Measurements from ENCODE around the gene XPO6. TPM values are rescaled to one million over a fixed set of nuclear protein-coding genes. Genes with fewer than 3 reads are reported as not detected.

Gene XPO6
- total and polyA plus RNA-seq, 4 donors: 27.5 to 50.0 (median 36.0) TPM

DNA sequence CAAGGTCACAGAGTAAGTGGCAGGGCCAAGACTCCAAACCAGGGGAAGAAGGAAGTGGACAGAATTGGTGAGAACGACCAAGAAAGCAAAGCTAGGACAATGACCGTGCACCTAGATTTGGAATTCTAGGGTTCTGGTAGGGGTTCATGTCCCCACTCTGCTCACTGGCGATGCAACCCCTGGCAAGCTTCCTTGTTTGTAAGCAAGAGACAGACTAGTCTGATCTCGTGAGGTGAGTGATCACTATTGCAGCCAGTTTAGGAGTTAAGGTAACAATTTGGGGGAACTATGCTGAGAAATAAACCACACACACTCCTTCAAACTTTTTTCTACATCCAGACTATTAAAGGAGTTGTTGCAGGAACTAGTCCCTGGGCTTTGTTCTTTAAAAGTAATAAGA lies 48.1 kb downstream of the XPO6 start:
- TF ChIP-seq MAX (IDR thresholded peaks at IDR 0.05): no peak
- TF ChIP-seq HNF4G (IDR thresholded peaks at IDR 0.05): no peak
- no peak for TF ChIP-seq HNF4A (conservative IDR thresholded peaks at IDR 0.05)
- no peak for TF ChIP-seq RXRA (IDR thresholded peaks at IDR 0.05)
- no peak for TF ChIP-seq CTCF (IDR thresholded peaks at IDR 0.05; ENCODE audit: low read depth, low read length, missing input control)
- no peak for TF ChIP-seq JUND (IDR thresholded peaks at IDR 0.05)
- no peaks in the 10 kb centered on the region for H3K9me3 ChIP-seq (ENCODE audit: control insufficient read depth in 4 of 4, low read length in 3 of 4)
- H3K9ac ChIP-seq (ENCODE audit: low read depth in 1 of 2, low read length in 2 of 2): no peak overlapping the region
- H3K36me3 ChIP-seq (ENCODE audit: control insufficient read depth in 4 of 4, insufficient read depth in 3 of 4, low read depth in 1 of 4, low read length in 3 of 4): peaks cover 3 to 22% (median 13%) of the 10 kb centered on the region in 4 donors
- WGBS: 79% methylated on average over 4 of the region's 4 CpGs
- no peak for DNase-seq (ENCODE audit: low spot score)
- H3K27ac ChIP-seq (ENCODE audit: low read depth in 1 of 2, low read length in 2 of 2): peak overlapping the region in 1 of 2 donors; percentile 20
- H3K27me3 ChIP-seq (ENCODE audit: control insufficient read depth in 4 of 4, insufficient read depth in 4 of 4, low read length in 3 of 4): no peaks in the 10 kb centered on the region
- peaks cover 0 to 7% (median 0%) of the 10 kb centered on the region in 4 donors for H3K4me1 ChIP-seq (ENCODE audit: control insufficient read depth in 4 of 4, insufficient read depth in 4 of 4, low read length in 3 of 4)
- H3K4me3 ChIP-seq (ENCODE audit: low read depth in 1 of 3, low read length in 3 of 3): no peak overlapping the region

DNA sequence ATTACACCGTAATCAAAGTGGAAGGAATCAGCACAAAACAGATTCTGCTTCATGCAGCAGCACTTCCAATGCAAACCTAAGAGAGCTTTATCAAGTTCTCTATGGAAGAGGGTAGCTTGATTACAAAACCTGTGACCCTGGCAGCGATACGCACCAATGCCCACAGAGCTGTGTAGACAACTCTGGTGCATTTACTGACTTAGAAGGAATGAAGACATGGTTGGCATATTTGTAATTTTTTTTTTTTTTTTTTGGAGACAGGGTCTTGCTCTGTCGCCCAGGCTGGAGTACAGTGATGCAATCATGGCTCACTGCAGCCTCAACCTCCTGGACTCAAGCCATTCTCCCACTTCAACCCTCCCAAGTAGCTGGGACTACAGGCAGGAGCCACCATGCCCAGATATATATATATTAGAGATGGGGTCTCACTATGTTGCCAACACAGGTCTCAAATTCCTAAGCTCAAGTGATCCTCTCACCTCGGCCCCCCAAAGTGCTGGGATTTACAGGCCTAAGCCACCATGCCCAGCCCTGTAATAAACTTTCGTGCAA lies 49.4 kb downstream of the XPO6 start:
- WGBS: 93% methylated on average over 6 of the region's 6 CpGs
- Histone ChIP-seq H3K9ac (ENCODE audit: low read depth in 1 of 2, low read length in 2 of 2) (no peak overlapping the region), H3K27me3 (ENCODE audit: control insufficient read depth in 4 of 4, insufficient read depth in 4 of 4, low read length in 3 of 4) (no peaks in the 10 kb centered on the region), H3K9me3 (ENCODE audit: control insufficient read depth in 4 of 4, low read length in 3 of 4) (no peaks in the 10 kb centered on the region), H3K36me3 (ENCODE audit: control insufficient read depth in 4 of 4, insufficient read depth in 3 of 4, low read depth in 1 of 4, low read length in 3 of 4) (peaks cover 3 to 20% (median 13%) of the 10 kb centered on the region in 4 donors), H3K4me1 (ENCODE audit: control insufficient read depth in 4 of 4, insufficient read depth in 4 of 4, low read length in 3 of 4) (peaks cover 0 to 10% (median 0%) of the 10 kb centered on the region in 4 donors), H3K27ac (ENCODE audit: low read depth in 1 of 2, low read length in 2 of 2) (no peak overlapping the region), H3K4me3 (ENCODE audit: low read depth in 1 of 3, low read length in 3 of 3) (no peak overlapping the region)
- no peak for TF ChIP-seq EGR1 (IDR thresholded peaks at IDR 0.05; ENCODE audit: low read depth in 2 of 2)
- no peak for TF ChIP-seq TAF1 (conservative IDR thresholded peaks at IDR 0.05)
- no peak for TF ChIP-seq FOXA1 (IDR thresholded peaks at IDR 0.05)
- TF ChIP-seq, protein P1, sequence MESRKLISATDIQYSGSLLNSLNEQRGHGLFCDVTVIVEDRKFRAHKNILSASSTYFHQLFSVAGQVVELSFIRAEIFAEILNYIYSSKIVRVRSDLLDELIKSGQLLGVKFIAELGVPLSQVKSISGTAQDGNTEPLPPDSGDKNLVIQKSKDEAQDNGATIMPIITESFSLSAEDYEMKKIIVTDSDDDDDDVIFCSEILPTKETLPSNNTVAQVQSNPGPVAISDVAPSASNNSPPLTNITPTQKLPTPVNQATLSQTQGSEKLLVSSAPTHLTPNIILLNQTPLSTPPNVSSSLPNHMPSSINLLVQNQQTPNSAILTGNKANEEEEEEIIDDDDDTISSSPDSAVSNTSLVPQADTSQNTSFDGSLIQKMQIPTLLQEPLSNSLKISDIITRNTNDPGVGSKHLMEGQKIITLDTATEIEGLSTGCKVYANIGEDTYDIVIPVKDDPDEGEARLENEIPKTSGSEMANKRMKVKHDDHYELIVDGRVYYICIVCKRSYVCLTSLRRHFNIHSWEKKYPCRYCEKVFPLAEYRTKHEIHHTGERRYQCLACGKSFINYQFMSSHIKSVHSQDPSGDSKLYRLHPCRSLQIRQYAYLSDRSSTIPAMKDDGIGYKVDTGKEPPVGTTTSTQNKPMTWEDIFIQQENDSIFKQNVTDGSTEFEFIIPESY (IDR thresholded peaks at IDR 0.05): no peak
- no peak for TF ChIP-seq RAD21 (IDR thresholded peaks at IDR 0.05)
- no peak for TF ChIP-seq NR2F2 (IDR thresholded peaks at IDR 0.05)
- no peak for DNase-seq (ENCODE audit: low spot score)

GRCh38 chr16:28161626-28162025 lies 50.1 kb downstream of the XPO6 start:
- H3K9me3 ChIP-seq (ENCODE audit: control insufficient read depth in 4 of 4, low read length in 3 of 4): no peaks in the 10 kb centered on the region
- H3K36me3 ChIP-seq (ENCODE audit: control insufficient read depth in 4 of 4, insufficient read depth in 3 of 4, low read depth in 1 of 4, low read length in 3 of 4): peaks cover 2 to 15% (median 7%) of the 10 kb centered on the region in 4 donors
- peaks cover 0 to 7% (median 0%) of the 10 kb centered on the region in 4 donors for H3K4me1 ChIP-seq (ENCODE audit: control insufficient read depth in 4 of 4, insufficient read depth in 4 of 4, low read length in 3 of 4)
- no peaks in the 10 kb centered on the region for H3K27me3 ChIP-seq (ENCODE audit: control insufficient read depth in 4 of 4, insufficient read depth in 4 of 4, low read length in 3 of 4)
- H3K9ac ChIP-seq (ENCODE audit: low read depth in 1 of 2, low read length in 2 of 2): peak overlapping the region in 1 of 2 donors; percentile 6
- H3K27ac ChIP-seq (ENCODE audit: low read depth in 1 of 2, low read length in 2 of 2): no peak overlapping the region
- no peak overlapping the region for H3K4me3 ChIP-seq (ENCODE audit: low read depth in 1 of 3, low read length in 3 of 3)
- DNase-seq (ENCODE audit: low spot score): no peak
- TF ChIP-seq, protein P1 (IDR thresholded peaks at IDR 0.05): no peak
- no peak for TF ChIP-seq YY1 (IDR thresholded peaks at IDR 0.05)
- TF ChIP-seq JUND (IDR thresholded peaks at IDR 0.05): no peak
- no peak for TF ChIP-seq EGR1 (IDR thresholded peaks at IDR 0.05; ENCODE audit: low read depth in 2 of 2)
- TF ChIP-seq ATF3 (IDR thresholded peaks at IDR 0.05): no peak
- TF ChIP-seq FOXA2 (IDR thresholded peaks at IDR 0.05): no peak
- TF ChIP-seq TAF1 (conservative IDR thresholded peaks at IDR 0.05): no peak
- TF ChIP-seq FOXA1 (IDR thresholded peaks at IDR 0.05): no peak
- no peak for TF ChIP-seq CTCF (IDR thresholded peaks at IDR 0.05; ENCODE audit: low read depth, low read length, missing input control)
- no peak for TF ChIP-seq HNF4G (IDR thresholded peaks at IDR 0.05)
- no peak for TF ChIP-seq SP1 (IDR thresholded peaks at IDR 0.05)
